HepG2 (cell line): ENCODE results near the gene XKR7. TPM values are rescaled to one million over a fixed set of nuclear protein-coding genes. Genes with fewer than 3 reads are reported as not detected.
A peak's percentile ranks its signal among the peaks of the same experiment; 100 is the strongest.

ENCODE experiments used
- AGO1 ChIP-seq: fragments of 200-400 bp; formaldehyde crosslinking; IDR thresholded peaks from 2 replicates; pipeline ENCODE4 v1.6.1; 2017; ENCODE audit warnings: mild to moderate bottlenecking, low read depth, low read length, moderate library complexity; ENCODE audit not compliant: poor library complexity, severe bottlenecking
- ELK4 ChIP-seq: sonication (generic); formaldehyde crosslinking; IDR thresholded peaks from 2 replicates; pipeline ENCODE4 v1.9.0; 2021; ENCODE audit warnings: missing genetic modification reagents, borderline replicate concordance
- RXRA ChIP-seq: sonication (generic); formaldehyde crosslinking; IDR thresholded peaks from 2 replicates; pipeline ENCODE4 v1.5.1; 2020; ENCODE audit warnings: missing genetic modification reagents
- SOX6 ChIP-seq, 2 experiments: fragments of 450-650 bp in 1 of 2; sonication (generic) in 1 of 2; formaldehyde crosslinking in 1 of 2; IDR thresholded peaks; 2 replicates each; pipeline versions ENCODE4 v1.4.0 to v1.6.1; 2017 to 2020; ENCODE audit warnings: antibody characterized with exemption in 1 of 2, mild to moderate bottlenecking in 1 of 2, missing genetic modification reagents in 1 of 2
- ZNF10 ChIP-seq: sonication (generic); formaldehyde crosslinking; IDR thresholded peaks from 2 replicates; pipeline ENCODE4 v1.4.0; 2020; ENCODE audit warnings: mild to moderate bottlenecking, low read depth, missing genetic modification reagents, borderline replicate concordance
- ZNF770 ChIP-seq: sonication (generic); formaldehyde crosslinking; IDR thresholded peaks from 2 replicates; pipeline ENCODE4 v1.5.0; 2020; ENCODE audit warnings: mild to moderate bottlenecking, missing genetic modification reagents
- ZNF878 ChIP-seq: sonication (generic); formaldehyde crosslinking; IDR thresholded peaks from 2 replicates; pipeline ENCODE4 v1.8.1; 2023; ENCODE audit warnings: mild to moderate bottlenecking, missing genetic modification reagents, moderate library complexity
- polyA plus RNA-seq, 8 experiments: library from polyadenylated mRNA; depleted of rRNA in 3 of 8; stranded (reverse) in 7 of 8; unstranded in 1 of 8; fragments of >200 nt; fragmentation: Illumina TruSeq in 4 of 8; extraction: Trizol in 4 of 8; gene quantifications; 2 replicates each; pipeline versions ENCODE4 v1.2.1 to v1.2.3, GENCODE V29; 2011 to 2016; ENCODE audit warnings: low read depth in 4 of 8, missing spikeins in 1 of 8, mixed read lengths in 1 of 8; ENCODE audit not compliant: insufficient read depth in 1 of 8
- total RNA-seq, 5 experiments: library from RNA; depleted of rRNA; stranded (reverse); fragments of >200 nt; fragmentation: Illumina TruSeq; extraction: Trizol; gene quantifications; 2 replicates each; pipeline ENCODE4 v1.2.3, GENCODE V29; 2016; ENCODE audit warnings: low read depth in 1 of 5
- TF ChIP-seq, protein P1 (sequence below): sonication (generic); formaldehyde crosslinking; IDR thresholded peaks from 2 replicates; pipeline ENCODE4 v1.4.0; 2020; ENCODE audit warnings: missing genetic modification reagents
- TF ChIP-seq, protein P2 (sequence below), 2 experiments: fragments of 450-650 bp in 1 of 2; sonication (generic) in 1 of 2; formaldehyde crosslinking in 1 of 2; IDR thresholded peaks; 2 replicates each; pipeline versions ENCODE4 v1.6.1 to v1.8.0; 2016 to 2022; ENCODE audit warnings: antibody characterized with exemption in 1 of 2, mild to moderate bottlenecking in 1 of 2, missing genetic modification reagents in 1 of 2

Gene XKR7
- total and polyA plus RNA-seq, 2 of the 13 experiments (the other 11 are each of a cell fraction or from before 2014, with no cell fraction given), result not detected

GRCh38 chr20:31968291-31969126, 558 bp downstream of the XKR7 start (continued):
- TF ChIP-seq ZNF770 (CRISPR knock-in tag) (peak; percentile 98), ZNF878 (CRISPR knock-in tag) (peak; percentile 100), RXRA (CRISPR knock-in tag) (peak; percentile 99), SOX6 (IDR thresholded peaks at IDR 0.05) (no peak), SOX6 (CRISPR knock-in tag; IDR thresholded peaks at IDR 0.05) (peak; percentile 97), ELK4 (peak; percentile 100; the same call in 1 of the 2 replicates), AGO1 (peak; percentile 78), ZNF10 (CRISPR knock-in tag) (peak; percentile 99)
- TF ChIP-seq, protein P1, sequence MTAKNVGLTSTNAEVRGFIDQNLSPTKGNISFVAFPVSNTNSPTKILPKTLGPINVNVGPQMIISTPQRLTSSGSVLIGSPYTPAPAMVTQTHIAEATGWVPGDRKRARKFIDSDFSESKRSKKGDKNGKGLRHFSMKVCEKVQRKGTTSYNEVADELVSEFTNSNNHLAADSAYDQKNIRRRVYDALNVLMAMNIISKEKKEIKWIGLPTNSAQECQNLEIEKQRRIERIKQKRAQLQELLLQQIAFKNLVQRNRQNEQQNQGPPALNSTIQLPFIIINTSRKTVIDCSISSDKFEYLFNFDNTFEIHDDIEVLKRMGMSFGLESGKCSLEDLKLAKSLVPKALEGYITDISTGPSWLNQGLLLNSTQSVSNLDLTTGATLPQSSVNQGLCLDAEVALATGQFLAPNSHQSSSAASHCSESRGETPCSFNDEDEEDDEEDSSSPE, result peak; percentile 99
- TF ChIP-seq, protein P2, sequence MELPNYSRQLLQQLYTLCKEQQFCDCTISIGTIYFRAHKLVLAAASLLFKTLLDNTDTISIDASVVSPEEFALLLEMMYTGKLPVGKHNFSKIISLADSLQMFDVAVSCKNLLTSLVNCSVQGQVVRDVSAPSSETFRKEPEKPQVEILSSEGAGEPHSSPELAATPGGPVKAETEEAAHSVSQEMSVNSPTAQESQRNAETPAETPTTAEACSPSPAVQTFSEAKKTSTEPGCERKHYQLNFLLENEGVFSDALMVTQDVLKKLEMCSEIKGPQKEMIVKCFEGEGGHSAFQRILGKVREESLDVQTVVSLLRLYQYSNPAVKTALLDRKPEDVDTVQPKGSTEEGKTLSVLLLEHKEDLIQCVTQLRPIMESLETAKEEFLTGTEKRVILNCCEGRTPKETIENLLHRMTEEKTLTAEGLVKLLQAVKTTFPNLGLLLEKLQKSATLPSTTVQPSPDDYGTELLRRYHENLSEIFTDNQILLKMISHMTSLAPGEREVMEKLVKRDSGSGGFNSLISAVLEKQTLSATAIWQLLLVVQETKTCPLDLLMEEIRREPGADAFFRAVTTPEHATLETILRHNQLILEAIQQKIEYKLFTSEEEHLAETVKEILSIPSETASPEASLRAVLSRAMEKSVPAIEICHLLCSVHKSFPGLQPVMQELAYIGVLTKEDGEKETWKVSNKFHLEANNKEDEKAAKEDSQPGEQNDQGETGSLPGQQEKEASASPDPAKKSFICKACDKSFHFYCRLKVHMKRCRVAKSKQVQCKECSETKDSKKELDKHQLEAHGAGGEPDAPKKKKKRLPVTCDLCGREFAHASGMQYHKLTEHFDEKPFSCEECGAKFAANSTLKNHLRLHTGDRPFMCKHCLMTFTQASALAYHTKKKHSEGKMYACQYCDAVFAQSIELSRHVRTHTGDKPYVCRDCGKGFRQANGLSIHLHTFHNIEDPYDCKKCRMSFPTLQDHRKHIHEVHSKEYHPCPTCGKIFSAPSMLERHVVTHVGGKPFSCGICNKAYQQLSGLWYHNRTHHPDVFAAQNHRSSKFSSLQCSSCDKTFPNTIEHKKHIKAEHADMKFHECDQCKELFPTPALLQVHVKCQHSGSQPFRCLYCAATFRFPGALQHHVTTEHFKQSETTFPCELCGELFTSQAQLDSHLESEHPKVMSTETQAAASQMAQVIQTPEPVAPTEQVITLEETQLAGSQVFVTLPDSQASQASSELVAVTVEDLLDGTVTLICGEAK (IDR thresholded peaks at IDR 0.05), result no peak
- TF ChIP-seq, protein P2 (CRISPR knock-in tag; IDR thresholded peaks at IDR 0.05), result peak; percentile 99
